ENCODE data around the gene KERA. TPM values are rescaled to one million over a fixed set of nuclear protein-coding genes. Genes with fewer than 3 reads are reported as not detected.
"Not testable (repeated sequence)": the region's sequence is repeated elsewhere in the genome, so short reads cannot be mapped to it uniquely, and the experiment has no call there.

Gene KERA
- total RNA-seq = 81.0 TPM

DNA sequence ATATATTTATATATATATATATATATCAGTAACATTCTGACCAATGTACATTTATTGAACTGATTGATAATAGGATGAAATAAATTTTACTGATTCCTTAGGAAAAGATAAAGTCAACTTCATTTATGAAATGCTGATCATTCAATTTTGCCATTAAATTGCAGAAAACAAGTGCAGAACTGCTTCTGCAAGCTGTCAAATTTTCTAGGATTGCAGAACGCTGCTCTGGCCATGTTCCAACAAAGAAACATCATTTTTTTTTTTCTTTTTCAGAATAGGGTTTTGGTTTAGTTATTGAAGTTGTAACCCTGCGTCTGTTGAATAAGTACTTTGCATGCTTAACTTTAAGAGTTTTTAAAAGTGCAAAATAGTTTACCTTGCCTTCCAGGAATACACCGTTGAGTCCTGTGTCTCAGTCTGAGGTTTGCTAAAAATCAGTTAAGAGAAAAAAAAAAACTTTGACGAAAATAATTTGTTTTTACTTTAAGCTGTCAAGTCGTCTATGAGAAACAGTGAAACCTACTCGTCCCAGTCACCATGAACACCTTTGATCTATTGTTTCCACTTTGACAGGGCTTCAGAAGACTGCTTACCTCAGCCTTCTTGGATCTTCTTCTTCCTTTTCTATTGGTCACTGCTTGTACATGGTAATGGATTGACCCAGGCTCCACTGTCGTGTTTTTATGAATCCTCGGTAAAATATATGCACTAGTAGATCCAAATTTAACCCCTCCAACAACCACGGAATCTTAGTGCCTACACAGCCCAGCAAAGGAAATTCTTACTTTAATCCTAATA is at the start of gene KERA:
TSS of gene KERA (minus strand) at position 657 of the 798 bp plus-strand sequence. CDS start 1,743 bp downstream, outside the sequence.
- DNase-seq = peak; percentile 62

DNA sequence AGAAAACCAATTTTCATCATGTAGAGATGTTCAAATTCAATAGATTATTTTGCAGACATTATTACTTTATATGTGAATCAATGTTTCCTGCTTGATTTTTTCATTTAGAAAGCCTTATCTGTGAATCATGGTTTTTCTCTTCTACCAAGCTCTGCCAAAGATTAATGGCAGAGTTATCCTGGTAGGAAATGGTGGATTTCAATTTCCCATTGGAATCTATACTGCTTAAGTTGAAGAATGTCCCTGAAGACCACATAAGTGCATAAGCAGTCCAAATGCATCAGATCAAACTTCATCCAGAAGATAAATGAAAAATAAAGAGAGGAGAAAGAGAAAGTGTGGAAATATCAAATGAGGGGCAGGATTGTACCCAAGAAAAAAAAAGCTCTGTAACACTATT is 48.5 kb upstream of the KERA start:
- no peak for DNase-seq

DNA sequence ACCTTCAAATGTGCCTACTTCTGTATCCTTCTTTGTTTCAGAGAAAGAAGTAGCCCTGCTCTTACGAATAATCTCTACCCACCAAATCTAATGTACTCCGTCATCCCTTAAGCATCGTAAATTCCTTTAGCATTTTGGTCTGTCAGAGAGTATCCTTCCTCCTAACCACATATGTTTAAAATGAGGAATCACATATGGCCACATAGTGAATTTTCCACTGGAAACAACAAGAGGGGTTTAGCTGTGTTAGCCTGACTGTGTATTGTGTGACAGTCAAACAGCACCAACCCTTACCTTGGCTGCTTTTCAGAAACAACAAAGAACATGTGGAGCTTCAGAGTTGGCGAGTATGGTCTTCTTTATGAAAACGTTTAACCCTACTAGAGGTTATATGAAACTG is 48.0 kb upstream of the KERA start:
- peak; percentile 53 for DNase-seq

DNA sequence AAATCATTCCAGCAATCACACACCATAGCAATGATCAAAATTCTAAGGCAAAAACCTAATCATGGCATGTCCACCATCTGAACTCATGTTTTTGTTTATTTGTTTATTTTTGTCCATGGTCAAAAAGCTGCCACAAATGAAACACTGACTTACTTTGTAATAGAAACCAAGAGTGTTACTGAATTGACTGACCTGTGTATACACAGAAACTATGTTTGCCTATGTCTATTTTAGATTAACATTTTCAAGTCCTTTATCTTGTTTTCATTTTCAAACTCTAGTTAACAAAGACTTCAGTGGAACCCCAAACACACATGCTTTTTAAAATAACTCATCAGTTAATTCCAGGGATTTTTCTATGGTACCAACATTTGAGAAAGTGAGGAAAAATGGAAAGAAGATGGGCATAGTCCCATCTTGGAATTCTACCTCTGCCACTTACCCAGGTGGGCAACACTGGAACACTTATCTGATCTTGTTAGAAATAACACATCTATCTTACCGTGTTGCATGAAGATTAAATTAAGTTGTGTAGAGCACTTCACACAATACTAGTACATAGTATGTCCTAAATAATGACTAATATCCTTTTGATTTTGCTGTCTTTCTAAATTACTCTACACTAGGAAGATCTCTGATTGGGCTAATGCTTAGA is 47.1 kb upstream of the KERA start:
- no peak for DNase-seq

GRCh38 chr12:91103624-91104023 is 45.8 kb upstream of the KERA start:
- DNase-seq = no peak

DNA sequence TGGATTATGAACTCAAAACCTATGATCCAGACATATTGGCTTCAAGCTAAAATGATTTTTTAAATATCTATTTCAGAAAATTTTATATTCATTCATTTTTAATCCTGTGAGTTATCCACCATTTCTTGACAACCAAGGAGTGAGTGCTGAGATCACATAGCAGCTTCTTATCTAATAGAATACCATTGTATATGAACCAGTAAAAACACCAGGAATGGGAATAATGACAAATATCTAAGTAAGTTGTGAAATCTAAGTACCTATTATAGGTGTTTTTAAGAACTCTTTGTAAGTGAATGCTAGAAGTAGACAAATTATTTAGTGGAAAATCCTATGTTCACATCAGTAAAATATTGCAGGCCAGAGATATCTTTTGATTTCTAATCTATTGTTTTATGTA is 45.3 kb upstream of the KERA start:
- DNase-seq = no peak

DNA sequence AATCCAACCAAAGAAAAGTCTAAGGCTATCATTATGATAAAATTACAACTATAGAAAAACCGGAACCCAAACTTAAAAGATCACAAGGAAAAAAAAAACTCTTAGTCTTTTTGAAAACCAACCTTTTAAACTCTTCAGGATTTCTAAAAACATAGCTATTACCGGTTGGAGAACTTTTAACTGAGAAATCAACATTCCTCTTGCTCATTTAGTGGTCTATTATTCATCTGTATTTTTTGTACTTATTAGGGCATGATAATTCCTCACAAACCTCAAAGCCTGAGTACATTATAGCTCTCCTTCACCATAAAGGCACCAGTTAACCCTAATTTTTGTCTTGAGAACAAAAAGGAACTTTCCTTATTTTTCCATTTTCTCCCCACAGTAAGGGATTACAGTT is 43.1 kb upstream of the KERA start:
- DNase-seq = no peak

DNA sequence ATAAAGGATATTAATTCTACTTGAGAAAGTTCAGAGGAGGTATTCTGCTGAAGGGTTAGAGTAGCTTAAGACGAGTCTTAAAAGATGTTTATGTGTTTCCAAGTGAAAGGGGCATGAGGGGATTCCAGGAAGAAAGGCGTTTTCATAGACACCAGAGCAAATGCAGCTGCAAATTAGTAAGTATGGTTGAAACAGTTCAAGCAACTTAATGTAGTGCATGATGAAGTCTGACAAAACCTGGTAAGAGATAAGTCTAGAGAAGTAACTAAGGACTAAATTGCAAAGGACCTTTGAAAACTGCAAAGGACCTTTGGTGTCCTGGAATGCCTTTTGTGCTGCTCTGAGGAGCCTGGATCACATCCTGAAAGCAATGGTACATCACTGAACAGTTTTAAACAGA is 42.0 kb upstream of the KERA start:
- DNase-seq = no peak

- DNase-seq = no peak
Measured at GRCh38 chr12:91099341-91099740, 41.5 kb upstream of the KERA start.

DNA sequence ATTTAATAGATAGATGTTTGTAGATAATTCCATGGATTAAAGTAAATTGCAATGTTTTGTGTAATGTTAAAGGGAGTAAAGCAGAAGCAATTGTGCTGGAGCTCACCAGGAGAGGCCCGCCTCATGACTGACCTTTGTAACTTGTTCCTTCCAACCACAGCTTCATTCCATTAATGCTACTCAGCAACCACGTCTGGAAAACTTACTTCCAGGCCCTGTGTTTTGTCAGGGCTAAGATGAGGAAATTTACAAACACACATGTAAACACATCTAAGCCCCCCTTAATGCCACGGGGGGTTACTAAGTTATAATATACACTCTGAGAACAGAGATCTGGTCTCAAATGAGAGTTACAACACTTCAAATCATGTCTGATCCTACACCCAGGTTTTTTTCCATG is 41.1 kb upstream of the KERA start:
- DNase-seq = peak; percentile 21

DNA sequence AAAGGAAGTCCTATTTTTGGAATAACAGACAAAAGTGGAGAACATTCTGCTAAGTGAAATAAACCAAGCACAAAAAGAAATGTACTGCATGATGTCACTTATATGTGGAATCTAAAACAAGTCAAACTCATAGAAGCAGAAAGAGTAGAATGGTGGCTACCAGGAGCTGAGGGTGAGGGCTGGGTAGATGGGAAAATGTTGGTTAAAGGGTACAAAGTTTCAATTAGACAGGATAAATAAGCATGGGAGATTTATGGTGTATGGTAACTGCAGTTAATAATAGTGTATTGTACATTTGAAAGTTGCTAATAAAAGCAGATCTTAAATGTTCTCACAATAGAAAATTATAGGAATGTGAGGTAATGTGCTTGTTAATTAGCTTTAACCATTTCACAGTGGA is 40.6 kb upstream of the KERA start:
- DNase-seq = no peak

GRCh38 chr12:91094957-91095356 is 37.1 kb upstream of the KERA start:
- DNase-seq = no peak

DNA sequence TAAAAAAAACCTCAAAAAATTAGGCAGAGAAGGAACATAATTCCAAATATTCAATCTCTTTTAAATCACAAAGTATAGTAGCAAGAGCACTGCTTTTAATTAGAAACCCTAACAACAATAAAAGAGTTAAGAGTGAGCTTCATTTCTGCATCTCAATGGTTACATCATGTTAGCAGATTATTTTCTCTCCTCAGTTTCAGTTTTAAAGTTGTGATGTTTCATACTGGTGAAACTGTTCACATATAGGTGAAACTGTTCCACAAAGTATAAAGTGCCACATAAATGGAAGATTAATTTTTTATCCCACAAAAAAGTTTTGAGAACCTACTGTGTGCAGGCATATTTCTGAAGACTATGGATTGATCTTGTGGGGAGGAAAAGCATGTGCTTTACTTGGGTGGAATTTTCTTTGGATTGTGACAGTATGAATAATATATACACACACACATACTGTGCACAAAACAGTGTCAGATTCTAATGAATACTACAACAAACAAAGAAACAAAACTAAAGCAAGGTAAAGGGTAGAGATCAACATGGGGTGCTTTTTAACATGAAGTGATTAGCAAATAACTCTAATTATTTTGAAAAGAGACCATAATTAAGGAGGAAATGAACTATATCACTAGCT is 36.3 kb upstream of the KERA start:
- DNase-seq = no peak

DNA sequence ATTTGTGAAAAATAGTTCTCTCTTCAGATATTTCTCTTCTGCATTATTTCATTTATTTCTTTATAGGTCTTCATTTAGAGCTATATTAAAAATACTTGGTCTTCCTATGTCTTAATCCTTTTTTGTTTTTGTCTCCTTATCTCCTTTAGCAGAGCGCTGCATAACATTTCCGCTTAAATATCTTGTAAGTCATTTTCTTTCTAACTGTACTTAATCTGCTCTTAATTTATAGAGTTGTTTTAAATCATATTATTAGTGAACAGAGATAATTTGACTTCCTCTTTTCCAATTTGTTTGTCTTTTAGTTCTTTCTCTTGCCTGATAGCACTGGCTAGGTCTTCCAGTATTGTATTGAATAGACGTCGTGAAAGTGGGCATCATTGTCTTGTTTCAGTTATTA is 35.5 kb upstream of the KERA start:
- no peak for DNase-seq

GRCh38 chr12:91091916-91092715 is 34.3 kb upstream of the KERA start:
- DNase-seq = no peak

DNA sequence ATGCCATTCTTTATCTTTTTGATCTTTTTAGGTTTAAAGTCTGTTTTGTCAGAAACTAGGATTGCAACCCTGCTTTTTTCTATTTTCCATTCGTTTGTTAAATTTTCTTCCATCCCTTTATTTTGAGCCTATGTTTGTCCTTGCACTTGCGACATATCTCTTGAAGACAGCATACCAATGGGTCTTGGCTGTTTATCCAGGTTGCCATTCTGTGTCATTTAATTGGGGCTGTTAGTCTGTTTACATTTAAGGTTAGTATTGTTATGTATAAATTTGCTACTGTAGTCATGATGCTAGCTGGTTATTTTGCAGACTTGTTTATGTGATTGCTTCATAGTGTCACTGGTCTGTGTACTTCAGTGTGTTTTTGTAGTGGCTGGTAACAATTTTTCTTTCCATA is 32.1 kb upstream of the KERA start:
- DNase-seq = not testable (repeated sequence)

- DNase-seq = no peak
Measured at GRCh38 chr12:91080041-91080440, 22.2 kb upstream of the KERA start.

DNA sequence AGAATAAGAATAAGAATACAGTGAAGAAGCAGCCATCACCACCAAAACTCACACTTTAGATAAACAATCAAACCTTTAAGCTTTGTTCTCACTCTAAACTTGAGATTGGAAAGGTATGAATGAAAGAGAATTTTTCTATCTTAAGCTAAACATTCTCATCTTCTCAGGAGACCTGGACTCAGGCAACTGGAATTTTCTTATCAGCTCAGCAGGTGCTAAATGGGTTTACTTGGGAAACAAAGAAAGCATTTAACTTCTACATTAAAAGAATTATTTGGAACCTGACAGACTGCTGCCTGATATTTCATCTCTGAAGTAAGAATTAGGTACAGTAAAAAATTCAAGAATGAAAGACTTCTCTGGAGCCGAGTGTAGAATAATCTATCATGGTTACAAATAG is 20.7 kb upstream of the KERA start:
- no peak for DNase-seq

GRCh38 chr12:91077228-91077954 is 19.6 kb upstream of the KERA start:
- no peak for DNase-seq

DNA sequence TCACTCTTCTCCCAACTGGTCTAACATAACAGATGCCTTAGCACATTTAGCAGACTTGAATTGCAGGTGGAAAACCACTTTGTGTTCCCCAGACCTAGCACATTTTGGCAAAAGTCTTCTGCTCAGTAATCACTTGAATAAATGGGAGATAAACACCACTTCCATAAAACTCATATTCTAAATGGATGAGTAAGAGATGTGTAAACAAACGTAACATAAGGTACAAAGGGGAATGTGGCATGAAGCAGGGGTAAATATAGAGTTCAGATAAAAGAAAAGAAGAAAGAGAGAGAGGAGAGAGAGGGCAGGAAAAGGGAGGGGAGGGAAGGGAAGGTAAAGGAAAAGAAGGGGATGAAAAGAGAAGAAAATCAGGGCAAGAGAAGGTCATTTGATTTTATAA is 17.0 kb upstream of the KERA start:
- no peak for DNase-seq

GRCh38 chr12:91074154-91074709 is 16.4 kb upstream of the KERA start:
- DNase-seq = peak; percentile 66

DNA sequence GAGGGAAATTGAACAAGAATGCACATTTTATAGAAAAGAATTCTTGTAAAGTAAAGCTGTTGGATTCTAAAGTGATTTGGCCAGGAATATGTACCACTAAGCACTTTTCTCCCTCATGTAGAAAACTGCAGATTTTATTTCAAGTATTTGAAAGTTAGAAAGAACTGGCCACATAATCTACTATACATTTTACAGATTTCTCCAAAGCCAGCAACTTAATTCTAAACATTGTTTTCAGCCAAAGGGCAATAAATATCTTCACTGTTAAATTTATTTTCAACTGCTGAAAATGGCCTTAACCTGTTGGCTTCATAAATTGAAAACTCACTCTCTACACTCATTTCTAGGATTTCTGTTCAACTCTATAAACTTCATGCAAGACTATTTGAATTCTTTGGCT is 15.6 kb upstream of the KERA start:
- no peak for DNase-seq

All from tongue (tissue), 2 donors.